C4-2B (cell line): ENCODE data around the gene B3GALT6.

ENCODE experiments used
- CTCF ChIP-seq: fragments of 450-650 bp; conservative IDR thresholded peaks from 2 replicates; pipeline ENCODE4 v1.5.1; 2017; ENCODE audit warnings: mild to moderate bottlenecking
- ZFX ChIP-seq: fragments of 450-650 bp; IDR thresholded peaks from 2 replicates; pipeline ENCODE4 v1.6.1; 2017

GRCh38 chr1:1260843-1261560 is 29.0 kb downstream of the B3GALT6 start:
- TF ChIP-seq CTCF: no peak
- TF ChIP-seq ZFX: no peak
